Uterus (tissue), 4 donors: ENCODE results near the gene SLTM. TPM values are rescaled to one million over a fixed set of nuclear protein-coding genes. Genes with fewer than 3 reads are reported as not detected.

Experiments used
- DNase-seq, 2 donors: peaks; one replicate each; pipeline ENCODE4 v3.0.0-alpha.2; 2019 to 2020
- H3K27ac ChIP-seq, 2 donors: fragments of 200-600 bp; sonication (generic); 1 replicate in 1 of 2; 2 replicates in 1 of 2; pipeline ENCODE4 v1.5.1; 2016 to 2018
- H3K27me3 ChIP-seq, 2 donors: fragments of 200-600 bp; sonication (generic); one replicate each; pipeline ENCODE4 v1.5.1; 2018 to 2019; ENCODE audit warnings: control low read depth in 1 of 2
- H3K36me3 ChIP-seq, 2 donors: fragments of 200-600 bp; sonication (generic); one replicate each; pipeline ENCODE4 v1.5.1; 2019; ENCODE audit warnings: control low read depth in 1 of 2
- H3K4me1 ChIP-seq, 2 donors: fragments of 200-600 bp; sonication (generic); one replicate each; pipeline ENCODE4 v1.5.1; 2018 to 2019; ENCODE audit warnings: control low read depth in 1 of 2
- H3K4me3 ChIP-seq, 2 donors: fragments of 200-600 bp; sonication (generic); 1 replicate in 1 of 2; 2 replicates in 1 of 2; pipeline ENCODE4 v1.5.1; 2018 to 2019; ENCODE audit warnings: mild to moderate bottlenecking in 1 of 2
- H3K9me3 ChIP-seq, 2 donors: fragments of 200-600 bp; sonication (generic); one replicate each; pipeline ENCODE4 v1.5.1; 2019; ENCODE audit warnings: control low read depth in 1 of 2
- CTCF ChIP-seq, 4 experiments: fragments of 200-600 bp in 2 of 4; fragments of 450-650 bp in 2 of 4; sonication (generic) in 2 of 4; IDR thresholded peaks; one replicate each; pipeline ENCODE4 v1.5.1; 2016 to 2019; ENCODE audit warnings: antibody characterized with exemption in 4 of 4, mild to moderate bottlenecking in 2 of 4, moderate library complexity in 1 of 4
- POLR2A ChIP-seq, 2 donors: fragments of 450-650 bp; IDR thresholded peaks; one replicate each; pipeline ENCODE4 v1.6.1; 2016; ENCODE audit warnings: antibody characterized with exemption in 2 of 2, mild to moderate bottlenecking in 1 of 2, moderate library complexity in 1 of 2
- intact Hi-C: fragments of 100-400 bp; cut with DNase I; formaldehyde crosslinking; loops from one replicate; pipeline ENCODE4 v1.15.1; 2023; ENCODE audit warnings: low total_unique reads
- total RNA-seq, 4 donors: library from RNA; depleted of rRNA in 3 of 4; stranded (reverse); fragments of >200 nt in 3 of 4; gene quantifications; one replicate each; pipeline versions ENCODE4 v1.1.0 to v1.2.4, GENCODE V29; 2014 to 2023
- donor health status: DM: yes; HTN: yes; CAD: no.

The SLTM gene
- total RNA-seq, 4 donors from 2014 or later: 26.4 to 140 (median 126) TPM

- Histone ChIP-seq H3K4me1 (no peaks in the 10 kb centered on the region), H3K36me3 (no peaks in the 10 kb centered on the region), H3K9me3 (no peaks in the 10 kb centered on the region), H3K27ac (no peak overlapping the region), H3K27me3 (no peaks in the 10 kb centered on the region), H3K4me3 (no peak overlapping the region)
- intact Hi-C loops: no loop called here
- TF ChIP-seq POLR2A (IDR thresholded peaks at IDR 0.05) (no peak), CTCF (IDR thresholded peaks at IDR 0.05) (no peak)
- DNase-seq: no peak
Measured at GRCh38 chr15:58882243-58882642, 51.2 kb downstream of the SLTM start.

- Histone ChIP-seq H3K4me1 (no peaks in the 10 kb centered on the region), H3K27me3 (no peaks in the 10 kb centered on the region), H3K27ac (no peak overlapping the region), H3K36me3 (no peaks in the 10 kb centered on the region), H3K4me3 (no peak overlapping the region), H3K9me3 (no peaks in the 10 kb centered on the region)
- TF ChIP-seq CTCF (IDR thresholded peaks at IDR 0.05): no peak
- TF ChIP-seq POLR2A (IDR thresholded peaks at IDR 0.05): no peak
- intact Hi-C loops: no loop called here
- no peak for DNase-seq
Measured at GRCh38 chr15:58880320-58880719, 53.2 kb downstream of the SLTM start.

- no peaks in the 10 kb centered on the region for H3K36me3 ChIP-seq
Measured at GRCh38 chr15:58877999-58878825, 55.3 kb downstream of the SLTM start.

GRCh38 chr15:58876306-58877106, 57.0 kb downstream of the SLTM start:
- intact Hi-C loops: no loop called here
- Histone ChIP-seq H3K4me1 (no peaks in the 10 kb centered on the region), H3K9me3 (no peaks in the 10 kb centered on the region), H3K27me3 (no peaks in the 10 kb centered on the region), H3K4me3 (no peak overlapping the region), H3K27ac (no peak overlapping the region), H3K36me3 (no peaks in the 10 kb centered on the region)
- DNase-seq: no peak
- no peak for TF ChIP-seq CTCF (IDR thresholded peaks at IDR 0.05)
- no peak for TF ChIP-seq POLR2A (IDR thresholded peaks at IDR 0.05)

More at GRCh38 chr15:58877999-58878825, 55.3 kb downstream of the SLTM start:
- DNase-seq: no peak
- Histone ChIP-seq H3K9me3 (no peaks in the 10 kb centered on the region), H3K27me3 (no peaks in the 10 kb centered on the region), H3K4me3 (no peak overlapping the region), H3K27ac (no peak overlapping the region), H3K4me1 (no peaks in the 10 kb centered on the region)
- TF ChIP-seq CTCF (IDR thresholded peaks at IDR 0.05): no peak
- no peak for TF ChIP-seq POLR2A (IDR thresholded peaks at IDR 0.05)
- intact Hi-C loops: no loop called here

GRCh38 chr15:58875343-58875742, 58.1 kb downstream of the SLTM start:
- Histone ChIP-seq H3K27me3 (no peaks in the 10 kb centered on the region), H3K36me3 (no peaks in the 10 kb centered on the region), H3K9me3 (no peaks in the 10 kb centered on the region), H3K4me3 (no peak overlapping the region), H3K4me1 (no peaks in the 10 kb centered on the region), H3K27ac (no peak overlapping the region)
- TF ChIP-seq POLR2A (IDR thresholded peaks at IDR 0.05): no peak
- no peak for TF ChIP-seq CTCF (IDR thresholded peaks at IDR 0.05)
- intact Hi-C loops: no loop called here
- DNase-seq: no peak
